PC-9 (cell line): ENCODE data around the gene ATP6V0D1. TPM values are rescaled to one million over a fixed set of nuclear protein-coding genes. Genes with fewer than 3 reads are reported as not detected.

ENCODE experiments used
- BruUV-seq: library from RNA; stranded (reverse); fragments of 400-500 nt; replicated peaks from 2 replicates; lab custom pipeline; 2021; lab: Mats Ljungman, UMichigan
- CTCF ChIA-PET: fragments of 300-600 bp; sonication (Branson Sonifier 250); formaldehyde crosslinking; loops from one replicate; lab custom pipeline; 2022; ENCODE audit warnings: antibody characterized with exemption; lab: Charles Lee
- POLR2A ChIA-PET: fragments of 300-600 bp; sonication (Branson Sonifier 250); formaldehyde crosslinking; loops from one replicate; lab custom pipeline; 2022; ENCODE audit warnings: antibody characterized with exemption; ENCODE audit not compliant: unreplicated experiment; lab: Charles Lee
- DNase-seq, 2 experiments: peaks; one replicate each; pipeline versions ENCODE4 v3.0.0 to v3.0.0-alpha.2; 2015 to 2022; ENCODE audit warnings: mixed read lengths in 1 of 2
- H2AFZ ChIP-seq: fragments of 200-600 bp; sonication (generic); 2 replicates; pipeline ENCODE4 v1.8.1; 2017; ENCODE audit warnings: antibody characterized with exemption
- H3F3A ChIP-seq: fragments of 200-600 bp; sonication (generic); 2 replicates; pipeline ENCODE4 v1.8.1; 2017; ENCODE audit warnings: antibody characterized with exemption, mild to moderate bottlenecking, low read depth; ENCODE audit not compliant: insufficient read depth
- H3K27ac ChIP-seq: fragments of 200-600 bp; sonication (generic); 2 replicates; pipeline ENCODE4 v1.6.1; 2016; ENCODE audit warnings: mixed run types
- H3K27me3 ChIP-seq: fragments of 200-600 bp; sonication (generic); 2 replicates; pipeline ENCODE4 v1.6.1; 2016; ENCODE audit warnings: low read depth, mixed run types; ENCODE audit not compliant: insufficient read depth
- H3K36me3 ChIP-seq: fragments of 200-600 bp; sonication (generic); 2 replicates; pipeline ENCODE4 v1.6.1; 2016; ENCODE audit warnings: low read depth, mixed run types
- H3K4me1 ChIP-seq: fragments of 200-600 bp; sonication (generic); replicated peaks from 2 replicates; pipeline ENCODE4 v1.6.1; 2016; ENCODE audit warnings: mixed run types; ENCODE audit not compliant: insufficient read depth
- H3K4me2 ChIP-seq: fragments of 200-600 bp; sonication (generic); 2 replicates; pipeline ENCODE4 v1.6.1; 2017; ENCODE audit warnings: mixed run types
- H3K4me3 ChIP-seq: fragments of 200-600 bp; sonication (generic); 2 replicates; pipeline ENCODE4 v1.6.1; 2016; ENCODE audit warnings: mixed run types
- H3K79me2 ChIP-seq: fragments of 200-600 bp; sonication (generic); 2 replicates; pipeline ENCODE4 v1.6.1; 2017; ENCODE audit warnings: low read depth, mixed run types
- H3K9me2 ChIP-seq: fragments of 200-600 bp; sonication (generic); 2 replicates; pipeline ENCODE4 v1.8.1; 2017; ENCODE audit warnings: mild to moderate bottlenecking; ENCODE audit not compliant: insufficient read depth
- H3K9me3 ChIP-seq: fragments of 200-600 bp; sonication (generic); 2 replicates; pipeline ENCODE4 v1.8.1; 2016; ENCODE audit warnings: low read depth; ENCODE audit not compliant: insufficient read depth
- H4K20me1 ChIP-seq: fragments of 200-600 bp; sonication (generic); 2 replicates; pipeline ENCODE4 v1.8.1; 2017; ENCODE audit not compliant: insufficient read depth
- CTCF ChIP-seq: fragments of 200-600 bp; sonication (generic); conservative IDR thresholded peaks from 2 replicates; pipeline ENCODE4 v1.6.1; 2017; ENCODE audit warnings: mixed run types, antibody characterized with exemption, mild to moderate bottlenecking, moderate library complexity
- EZH2 ChIP-seq: fragments of 200-600 bp; sonication (generic); IDR thresholded peaks from 2 replicates; pipeline ENCODE4 v1.8.0; 2017; ENCODE audit warnings: antibody characterized with exemption, low read depth
- intact Hi-C: fragments of 100-400 bp; cut with micrococcal nuclease; formaldehyde crosslinking; loops from one replicate; pipeline ENCODE4 v1.10.0; 2022; ENCODE audit not compliant: unreplicated experiment
- total RNA-seq: library from RNA; stranded (reverse); gene quantifications from 2 replicates; pipeline ENCODE4 v1.2.3, GENCODE V29; 2021

ATP6V0D1 gene
- total RNA-seq, 1 experiment from 2014 or later, result 61.0 TPM

DNA sequence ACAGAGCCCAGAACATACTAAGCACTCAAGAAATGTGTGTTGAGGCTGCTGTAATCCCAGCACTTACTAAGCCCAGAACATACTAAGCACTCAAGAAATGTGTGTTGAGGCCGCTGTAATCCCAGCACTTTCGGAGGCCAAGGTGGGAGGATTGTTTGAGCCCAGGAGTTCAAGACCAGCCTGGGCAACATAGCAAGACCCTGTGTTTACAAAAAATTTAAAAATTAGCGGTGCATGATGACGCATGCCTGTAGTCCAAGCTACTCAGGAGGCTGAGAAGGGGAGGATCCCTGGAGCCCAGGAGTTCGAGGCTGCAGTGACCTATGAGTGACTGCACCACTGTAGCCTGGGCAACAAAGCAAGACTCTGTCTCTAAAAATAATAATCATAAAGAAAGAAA, 57.9 kb downstream of the ATP6V0D1 start:
- intact Hi-C loops, result no loop called here
- H3K9me3 ChIP-seq, result no peaks in the 10 kb centered on the region
- no peaks in the 10 kb centered on the region for H3K9me2 ChIP-seq
- DNase-seq, result no peak
- H3K27me3 ChIP-seq, result no peaks in the 10 kb centered on the region
- ChIA-PET CTCF (interaction anchor here (0.5 to 0.6 kb wide), 2 partner anchors 37 to 41 kb away, joined by 4 to 8 read pairs; no protein-coding TSS in a partner anchor), POLR2A (no interaction called here)
- H3K4me1 ChIP-seq, result no peaks in the 10 kb centered on the region
- no peaks in the 10 kb centered on the region for H3K79me2 ChIP-seq
- no peak overlapping the region for H3K4me3 ChIP-seq
- TF ChIP-seq EZH2, result no peak
- TF ChIP-seq CTCF, result no peak
- no peaks in the 10 kb centered on the region; the same call in 1 of the 2 replicates for H3F3A ChIP-seq
- no TSS peak for BruUV-seq
- no peak overlapping the region for H3K4me2 ChIP-seq
- H2AFZ ChIP-seq, result no peak overlapping the region
- no peak overlapping the region for H3K27ac ChIP-seq
- H4K20me1 ChIP-seq, result no peaks in the 10 kb centered on the region
- no peaks in the 10 kb centered on the region for H3K36me3 ChIP-seq

DNA sequence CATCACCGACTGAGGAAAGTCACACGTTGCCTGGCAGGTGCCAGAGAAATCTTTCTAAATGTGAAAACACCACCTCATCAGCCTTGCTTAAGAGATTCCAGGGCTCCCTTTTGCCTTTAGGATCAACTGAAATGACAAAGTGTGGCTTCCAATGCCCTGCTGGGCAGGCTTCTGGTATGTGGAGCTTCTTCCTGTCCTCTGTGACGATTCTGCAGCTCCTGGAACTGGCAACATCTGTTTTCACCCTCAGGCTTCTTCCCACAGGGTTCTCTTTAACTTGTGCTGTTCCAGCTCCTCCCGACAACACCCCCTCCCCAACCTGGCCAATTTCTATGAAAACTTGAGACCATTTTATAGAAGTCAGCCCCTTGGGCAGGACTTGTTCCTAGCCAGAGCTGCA, 59.9 kb downstream of the ATP6V0D1 start:
- Histone ChIP-seq H3K9me3 (no peaks in the 10 kb centered on the region), H3K27ac (no peak overlapping the region), H3K4me2 (no peak overlapping the region), H2AFZ (no peak overlapping the region), H3K9me2 (no peaks in the 10 kb centered on the region), H3K4me3 (no peak overlapping the region), H3F3A (peaks cover 6% of the 10 kb centered on the region; the same call in 1 of the 2 replicates), H3K4me1 (peaks cover 5% of the 10 kb centered on the region), H4K20me1 (no peaks in the 10 kb centered on the region), H3K79me2 (no peaks in the 10 kb centered on the region), H3K27me3 (no peaks in the 10 kb centered on the region), H3K36me3 (no peaks in the 10 kb centered on the region)
- no peak for DNase-seq
- ChIA-PET POLR2A (no interaction called here), CTCF (no interaction called here)
- intact Hi-C loops, result no loop called here
- TF ChIP-seq EZH2 (no peak), CTCF (no peak)
- no TSS peak for BruUV-seq

DNA sequence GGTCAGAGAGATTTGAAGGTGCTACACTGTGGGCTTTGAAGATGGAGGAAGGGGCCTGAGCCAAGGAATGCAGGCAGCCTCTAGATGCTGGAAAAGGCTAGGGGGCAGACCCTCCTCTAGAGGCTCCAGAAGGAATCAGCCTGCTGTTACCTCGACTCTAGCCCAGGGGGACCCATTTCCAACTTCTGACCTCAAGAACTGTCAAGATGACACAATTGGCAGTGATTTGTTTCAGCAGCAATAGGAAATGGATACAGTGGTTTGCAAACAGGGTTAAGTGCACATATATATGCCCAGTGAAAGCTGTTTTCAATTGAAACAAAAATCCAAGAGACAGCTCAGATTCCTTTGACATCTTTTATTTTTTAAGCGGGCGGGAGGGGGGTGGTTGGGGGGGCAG, 61.0 kb downstream of the ATP6V0D1 start:
- Histone ChIP-seq H4K20me1 (no peaks in the 10 kb centered on the region), H3K9me3 (no peaks in the 10 kb centered on the region), H3K4me2 (no peak overlapping the region), H3K27me3 (no peaks in the 10 kb centered on the region), H3K9me2 (no peaks in the 10 kb centered on the region), H3K4me3 (no peak overlapping the region), H2AFZ (no peak overlapping the region), H3K4me1 (peaks cover 5% of the 10 kb centered on the region), H3K27ac (no peak overlapping the region), H3K36me3 (no peaks in the 10 kb centered on the region), H3F3A (peaks cover 6% of the 10 kb centered on the region; the same call in 1 of the 2 replicates), H3K79me2 (no peaks in the 10 kb centered on the region)
- BruUV-seq, result no TSS peak
- intact Hi-C loops, result no loop called here
- TF ChIP-seq EZH2 (no peak), CTCF (no peak)
- ChIA-PET POLR2A (no interaction called here), CTCF (interaction anchor here (0.6 kb wide), 2 partner anchors 71 to 115 kb away, joined by 5 to 6 read pairs; no protein-coding TSS in a partner anchor)
- no peak for DNase-seq
